Stimulated activated naive CD8-positive, alpha-beta T cell treated with anti-CD3 and anti-CD28 coated beads, Interleukin-15, Interleukin-2, amounts not matched to agents 100 ng/mL and 50 ng/mL, for 24 hours (primary cell): Measurements from ENCODE around the gene GP1BA.
A peak's percentile ranks its signal among the peaks of the same experiment; 100 is the strongest.
"Not testable (repeated sequence)": the region's sequence is repeated elsewhere in the genome, so short reads cannot be mapped to it uniquely, and the experiment has no call there.

ENCODE experiments used
- H3K27ac Mint-ChIP-seq: one replicate; pipeline ENCODE4 v1.8.0; 2021; ENCODE audit warnings: mild to moderate bottlenecking, mixed read lengths
- H3K27me3 Mint-ChIP-seq: one replicate; pipeline ENCODE4 v1.8.0; 2021; ENCODE audit warnings: mixed read lengths
- H3K36me3 Mint-ChIP-seq: one replicate; pipeline ENCODE4 v1.8.0; 2021; ENCODE audit warnings: low read depth, mixed read lengths
- H3K4me1 Mint-ChIP-seq: one replicate; pipeline ENCODE4 v1.8.0; 2021; ENCODE audit warnings: low read depth, mixed read lengths
- H3K4me3 Mint-ChIP-seq: one replicate; pipeline ENCODE4 v1.8.0; 2021; ENCODE audit warnings: mild to moderate bottlenecking, mixed read lengths
- H3K9me3 Mint-ChIP-seq: one replicate; pipeline ENCODE4 v1.8.0; 2021; ENCODE audit warnings: mixed read lengths

GP1BA gene

GRCh38 chr17:4919511-4920047, 12.5 kb upstream of the GP1BA start:
- Mint-ChIP-seq H3K9me3 (no peaks in the 10 kb centered on the region), H3K36me3 (no peaks in the 10 kb centered on the region), H3K27ac (no peak overlapping the region), H3K4me1 (peaks cover 3% of the 10 kb centered on the region), H3K4me3 (no peak overlapping the region), H3K27me3 (no peaks in the 10 kb centered on the region)

- no peaks in the 10 kb centered on the region for H3K36me3 Mint-ChIP-seq
- H3K4me1 Mint-ChIP-seq = peaks cover 3% of the 10 kb centered on the region
- no peaks in the 10 kb centered on the region for H3K27me3 Mint-ChIP-seq
- no peak overlapping the region for H3K27ac Mint-ChIP-seq
- H3K4me3 Mint-ChIP-seq = no peak overlapping the region
- H3K9me3 Mint-ChIP-seq = no peaks in the 10 kb centered on the region
These were observed 11.6 kb upstream of the GP1BA start for GRCh38 chr17:4920351-4921048.

GRCh38 chr17:4921320-4921719, 10.8 kb upstream of the GP1BA start:
- peaks cover 4% of the 10 kb centered on the region for H3K4me1 Mint-ChIP-seq
- H3K27me3 Mint-ChIP-seq = no peaks in the 10 kb centered on the region
- H3K9me3 Mint-ChIP-seq = no peaks in the 10 kb centered on the region
- no peak overlapping the region for H3K27ac Mint-ChIP-seq
- no peaks in the 10 kb centered on the region for H3K36me3 Mint-ChIP-seq
- no peak overlapping the region for H3K4me3 Mint-ChIP-seq

- H3K4me1 Mint-ChIP-seq, H3K9me3 Mint-ChIP-seq, H3K4me3 Mint-ChIP-seq, H3K27ac Mint-ChIP-seq, H3K27me3 Mint-ChIP-seq: not testable (repeated sequence)
- peaks cover 18% of the 10 kb centered on the region for H3K36me3 Mint-ChIP-seq
These were observed 5.3 kb upstream of the GP1BA start for GRCh38 chr17:4926577-4927335.

GRCh38 chr17:4928881-4929280, 3.2 kb upstream of the GP1BA start:
- peaks cover 10% of the 10 kb centered on the region for H3K4me1 Mint-ChIP-seq
- no peaks in the 10 kb centered on the region for H3K9me3 Mint-ChIP-seq
- peaks cover 18% of the 10 kb centered on the region for H3K36me3 Mint-ChIP-seq
- H3K27ac Mint-ChIP-seq = no peak overlapping the region
- no peaks in the 10 kb centered on the region for H3K27me3 Mint-ChIP-seq
- no peak overlapping the region for H3K4me3 Mint-ChIP-seq

- H3K4me3 Mint-ChIP-seq = no peak overlapping the region
- H3K27me3 Mint-ChIP-seq = no peaks in the 10 kb centered on the region
- H3K27ac Mint-ChIP-seq = no peak overlapping the region
- H3K36me3 Mint-ChIP-seq = peaks cover 22% of the 10 kb centered on the region
- peaks cover 14% of the 10 kb centered on the region for H3K4me1 Mint-ChIP-seq
- no peaks in the 10 kb centered on the region for H3K9me3 Mint-ChIP-seq
These were observed 679 bp downstream of the GP1BA start for GRCh38 chr17:4932756-4933155.

- H3K27ac Mint-ChIP-seq = no peak overlapping the region
- H3K4me1 Mint-ChIP-seq = peaks cover 21% of the 10 kb centered on the region
- peaks cover 27% of the 10 kb centered on the region for H3K36me3 Mint-ChIP-seq
- peak overlapping the region; percentile 24 for H3K4me3 Mint-ChIP-seq
- H3K27me3 Mint-ChIP-seq = no peaks in the 10 kb centered on the region
- no peaks in the 10 kb centered on the region for H3K9me3 Mint-ChIP-seq
These were observed 1.6 kb downstream of the GP1BA start for GRCh38 chr17:4933646-4934045.

GRCh38 chr17:4934173-4934979, 2.3 kb downstream of the GP1BA start:
- peak overlapping the region; percentile 24 for H3K4me3 Mint-ChIP-seq
- H3K27ac Mint-ChIP-seq = no peak overlapping the region
- H3K36me3 Mint-ChIP-seq = peaks cover 23% of the 10 kb centered on the region
- H3K9me3 Mint-ChIP-seq = no peaks in the 10 kb centered on the region
- H3K4me1 Mint-ChIP-seq = peaks cover 22% of the 10 kb centered on the region
- no peaks in the 10 kb centered on the region for H3K27me3 Mint-ChIP-seq

- Mint-ChIP-seq H3K27me3 (no peaks in the 10 kb centered on the region), H3K4me1 (peaks cover 22% of the 10 kb centered on the region), H3K27ac (no peak overlapping the region), H3K4me3 (no peak overlapping the region), H3K36me3 (peaks cover 23% of the 10 kb centered on the region), H3K9me3 (no peaks in the 10 kb centered on the region)
These were observed 3.6 kb downstream of the GP1BA start for GRCh38 chr17:4935650-4936049.

- Mint-ChIP-seq H3K27ac (no peak overlapping the region), H3K36me3 (peaks cover 26% of the 10 kb centered on the region), H3K27me3 (no peaks in the 10 kb centered on the region), H3K4me1 (peaks cover 28% of the 10 kb centered on the region), H3K4me3 (no peak overlapping the region), H3K9me3 (no peaks in the 10 kb centered on the region)
These were observed 4.4 kb downstream of the GP1BA start for GRCh38 chr17:4936436-4936835.

- H3K36me3 Mint-ChIP-seq = peaks cover 36% of the 10 kb centered on the region
These were observed 5.5 kb downstream of the GP1BA start for GRCh38 chr17:4937553-4937952.

GRCh38 chr17:4938069-4938491, 6.0 kb downstream of the GP1BA start:
- H3K4me1 Mint-ChIP-seq = peaks cover 44% of the 10 kb centered on the region
- H3K4me3 Mint-ChIP-seq = peak overlapping the region; percentile 88
- H3K36me3 Mint-ChIP-seq = peaks cover 41% of the 10 kb centered on the region
- H3K27me3 Mint-ChIP-seq = no peaks in the 10 kb centered on the region
- peak overlapping the region; percentile 80 for H3K27ac Mint-ChIP-seq
- H3K9me3 Mint-ChIP-seq = no peaks in the 10 kb centered on the region

More at GRCh38 chr17:4937553-4937952, 5.5 kb downstream of the GP1BA start:
- no peak overlapping the region for H3K4me3 Mint-ChIP-seq
- peaks cover 39% of the 10 kb centered on the region for H3K4me1 Mint-ChIP-seq
- no peaks in the 10 kb centered on the region for H3K9me3 Mint-ChIP-seq
- H3K27ac Mint-ChIP-seq = no peak overlapping the region
- no peaks in the 10 kb centered on the region for H3K27me3 Mint-ChIP-seq

- H3K36me3 Mint-ChIP-seq = peaks cover 47% of the 10 kb centered on the region
- peaks cover 45% of the 10 kb centered on the region for H3K4me1 Mint-ChIP-seq
- no peaks in the 10 kb centered on the region for H3K9me3 Mint-ChIP-seq
- no peaks in the 10 kb centered on the region for H3K27me3 Mint-ChIP-seq
- H3K4me3 Mint-ChIP-seq = peak overlapping the region; percentile 88
- H3K27ac Mint-ChIP-seq = peak overlapping the region; percentile 92
These were observed 6.8 kb downstream of the GP1BA start for GRCh38 chr17:4938688-4939545.

- Mint-ChIP-seq H3K27me3 (no peaks in the 10 kb centered on the region), H3K27ac (peak overlapping the region; percentile 92), H3K9me3 (no peaks in the 10 kb centered on the region), H3K36me3 (peaks cover 52% of the 10 kb centered on the region), H3K4me1 (peaks cover 45% of the 10 kb centered on the region), H3K4me3 (peak overlapping the region; percentile 88)
These were observed 7.4 kb downstream of the GP1BA start for GRCh38 chr17:4939546-4939795.
